ENCODE measurements around the gene GUCY2D.
"Not testable (repeated sequence)": the region's sequence is repeated elsewhere in the genome, so short reads cannot be mapped to it uniquely, and the experiment has no call there.

Gene GUCY2D

GRCh38 chr17:8016632-8017424, 14.4 kb downstream of the GUCY2D start:
- DNase-seq (ENCODE audit: low read depth): no peak

GRCh38 chr17:8018436-8018835, 16.0 kb downstream of the GUCY2D start:
- no peak for DNase-seq (ENCODE audit: low read depth)

GRCh38 chr17:8019166-8019565, 16.8 kb downstream of the GUCY2D start:
- DNase-seq (ENCODE audit: low read depth): no peak

- DNase-seq (ENCODE audit: low read depth): no peak
Observed at GRCh38 chr17:8019665-8020650, 17.5 kb downstream of the GUCY2D start.

GRCh38 chr17:8020776-8021564, 18.6 kb downstream of the GUCY2D start:
- DNase-seq (ENCODE audit: low read depth): no peak

- DNase-seq (ENCODE audit: low read depth): no peak
Observed at GRCh38 chr17:8021565-8022359, 19.3 kb downstream of the GUCY2D start.

- no peak for DNase-seq (ENCODE audit: low read depth)
Observed at GRCh38 chr17:8022360-8023003, 20.1 kb downstream of the GUCY2D start.

GRCh38 chr17:8024161-8024560, 21.7 kb downstream of the GUCY2D start:
- not testable (repeated sequence) for DNase-seq (ENCODE audit: low read depth)

- no peak for DNase-seq (ENCODE audit: low read depth)
Observed at GRCh38 chr17:8025176-8025911, 22.9 kb downstream of the GUCY2D start.

- no peak for DNase-seq (ENCODE audit: low read depth)
Observed at GRCh38 chr17:8029121-8029520, 26.7 kb downstream of the GUCY2D start.

- no peak for DNase-seq (ENCODE audit: low read depth)
Observed at GRCh38 chr17:8031261-8031661, 28.8 kb downstream of the GUCY2D start.

GRCh38 chr17:8031950-8032349, 29.5 kb downstream of the GUCY2D start:
- no peak for DNase-seq (ENCODE audit: low read depth)

- DNase-seq (ENCODE audit: low read depth): no peak
Observed at GRCh38 chr17:8032442-8032841, 30.0 kb downstream of the GUCY2D start.

GRCh38 chr17:8038954-8039610, 36.7 kb downstream of the GUCY2D start, which contains the start of gene ALOX15B:
Gene ALOX15B, plus strand, starts transcription at chr17:8039059. Its CDS starts 97 bp downstream, at chr17:8039156.
- DNase-seq (ENCODE audit: low read depth): no peak

- DNase-seq (ENCODE audit: low read depth): no peak
Observed at GRCh38 chr17:8039611-8040168, 37.3 kb downstream of the GUCY2D start.

- no peak for DNase-seq (ENCODE audit: low read depth)
Observed at GRCh38 chr17:8041249-8041928, 39.0 kb downstream of the GUCY2D start.

GRCh38 chr17:8041979-8042378, 39.6 kb downstream of the GUCY2D start:
- DNase-seq (ENCODE audit: low read depth): no peak

Data from activated gamma-delta T cell treated with anti-CD3 and anti-CD28 coated beads, Interleukin-2, amount 50 U/mL, for 16 hours (primary cell).